ENCODE measurements around the gene DGKB.

Gene DGKB

GRCh38 chr7:14432924-14433323 is 469.6 kb downstream of the DGKB start:
- DNase-seq, result no peak

GRCh38 chr7:14430926-14431325 is 471.6 kb downstream of the DGKB start:
- no peak for DNase-seq

GRCh38 chr7:14425559-14425958 is 477.0 kb downstream of the DGKB start:
- no peak for DNase-seq

DNA sequence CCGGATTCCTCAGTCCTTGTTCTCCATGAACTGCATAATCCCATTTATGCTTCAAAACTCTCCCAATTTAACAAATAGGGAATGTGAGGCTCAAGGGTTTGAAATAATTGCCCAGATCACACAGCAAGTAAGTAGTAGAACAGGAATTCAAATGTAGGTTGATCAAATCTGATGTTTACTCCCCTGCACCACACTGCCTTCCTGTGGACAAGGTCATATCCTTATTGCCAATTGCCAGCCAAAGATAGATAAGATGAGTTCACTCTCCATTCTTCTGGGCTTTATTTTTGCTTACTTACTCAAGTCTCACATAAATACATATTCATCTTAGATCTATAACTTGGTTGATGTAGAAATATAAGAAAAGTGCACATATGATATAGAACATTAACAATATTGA is 477.9 kb downstream of the DGKB start:
- DNase-seq, result no peak

DNA sequence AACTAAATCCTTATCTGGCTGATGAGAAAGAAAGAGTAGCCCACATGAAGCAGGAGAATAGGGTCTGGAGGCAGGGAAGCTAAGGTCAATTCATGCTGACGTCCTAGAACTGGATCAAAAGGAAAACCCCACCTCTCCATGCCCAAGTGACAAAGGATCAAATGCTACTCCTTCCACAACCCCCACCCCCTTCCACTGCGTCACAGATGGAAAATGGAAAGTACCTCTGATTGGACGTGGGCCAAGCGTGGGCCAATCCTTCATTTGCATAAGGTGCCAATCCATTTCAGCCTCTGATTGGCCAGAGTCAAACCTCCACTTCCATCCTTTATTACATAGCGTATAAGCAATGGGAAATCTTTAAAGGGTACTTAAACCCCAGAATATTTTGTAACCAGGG is 481.8 kb downstream of the DGKB start:
- DNase-seq, result no peak

GRCh38 chr7:14419531-14419930 is 483.0 kb downstream of the DGKB start:
- no peak for DNase-seq

GRCh38 chr7:14418633-14419032 is 483.9 kb downstream of the DGKB start:
- no peak for DNase-seq

GRCh38 chr7:14414274-14414986 is 488.1 kb downstream of the DGKB start:
- DNase-seq, result no peak

DNA sequence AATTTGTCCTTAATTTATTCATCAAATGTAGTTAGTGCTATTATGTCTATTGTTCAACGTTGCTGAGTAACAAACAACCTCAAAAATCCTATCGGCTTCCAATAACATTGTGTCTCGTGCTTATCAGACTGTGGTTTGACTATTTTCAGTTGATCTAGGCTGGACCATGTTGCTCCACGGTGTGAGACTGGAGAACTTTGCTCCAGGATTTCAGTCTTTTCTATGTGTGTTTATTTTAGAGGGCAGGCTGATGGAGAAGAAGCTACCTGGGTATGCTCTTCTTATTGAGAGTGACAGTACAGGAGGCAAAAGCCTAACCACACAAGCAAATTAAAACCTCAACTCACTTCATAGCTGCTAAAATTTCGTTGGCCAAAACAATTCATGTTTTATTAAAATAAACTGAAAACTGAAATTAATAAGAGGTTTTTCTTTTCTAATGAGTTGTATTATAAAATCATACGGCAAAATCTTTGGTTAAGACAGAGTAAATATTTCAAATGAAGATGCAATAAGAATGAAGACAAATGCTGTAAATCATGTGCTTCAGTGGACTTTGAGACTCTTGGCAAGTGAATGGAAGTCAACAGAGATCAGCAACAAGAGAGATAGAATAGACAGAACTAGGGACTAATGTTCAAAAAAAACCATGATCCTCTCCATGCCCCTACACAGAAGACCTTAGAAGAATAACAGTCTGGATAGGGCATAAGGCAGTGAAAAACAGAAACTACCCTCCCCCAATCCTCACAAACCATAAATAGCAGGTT is 495.1 kb downstream of the DGKB start:
- no peak for DNase-seq

- no peak for DNase-seq
Measured at GRCh38 chr7:14403587-14403986, 499.0 kb downstream of the DGKB start.

DNA sequence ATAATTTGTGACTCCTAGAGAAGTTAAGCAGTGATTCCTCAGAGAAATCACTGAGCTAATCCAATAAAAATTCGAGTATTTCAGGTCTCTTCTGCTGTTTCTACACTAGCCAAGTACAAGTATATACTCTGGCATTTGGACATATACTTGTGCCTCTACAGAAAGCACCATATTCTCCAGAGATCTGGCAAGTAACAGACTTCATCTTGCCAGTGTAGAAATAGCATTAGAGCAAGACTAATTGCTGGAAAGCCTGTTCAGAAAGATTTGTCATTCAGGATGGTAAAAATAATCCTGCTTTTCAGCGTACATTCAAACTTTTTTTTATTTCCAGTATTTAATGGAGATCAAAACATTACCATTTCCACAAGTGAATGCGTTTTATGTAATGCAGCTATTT is 502.3 kb downstream of the DGKB start:
- no peak for DNase-seq

DNA sequence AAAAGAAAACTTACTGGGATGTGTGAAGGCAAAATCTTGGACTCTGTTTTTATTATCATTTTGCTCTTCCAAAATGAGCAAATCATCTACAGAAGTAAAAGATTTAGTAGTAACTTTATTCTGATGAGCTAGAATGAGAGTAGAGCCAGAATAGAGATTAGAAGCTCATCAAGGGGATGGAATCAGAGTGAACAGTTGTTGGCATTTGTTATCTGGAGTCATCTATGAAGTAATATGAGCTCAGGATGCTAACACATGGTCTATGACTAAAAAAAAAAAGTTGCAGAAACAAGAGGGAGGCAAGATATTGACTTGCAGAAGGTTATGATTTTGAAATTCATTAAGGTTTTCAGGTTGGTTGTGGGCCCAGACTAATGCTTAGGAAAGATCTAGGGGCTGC is 504.0 kb downstream of the DGKB start:
- DNase-seq, result no peak

- no peak for DNase-seq
Measured at GRCh38 chr7:14395860-14396259, 506.7 kb downstream of the DGKB start.

- DNase-seq, result no peak
Measured at GRCh38 chr7:14394786-14395185, 507.8 kb downstream of the DGKB start.

GRCh38 chr7:14389595-14389994 is 513.0 kb downstream of the DGKB start:
- peak; percentile 53 for DNase-seq

DNA sequence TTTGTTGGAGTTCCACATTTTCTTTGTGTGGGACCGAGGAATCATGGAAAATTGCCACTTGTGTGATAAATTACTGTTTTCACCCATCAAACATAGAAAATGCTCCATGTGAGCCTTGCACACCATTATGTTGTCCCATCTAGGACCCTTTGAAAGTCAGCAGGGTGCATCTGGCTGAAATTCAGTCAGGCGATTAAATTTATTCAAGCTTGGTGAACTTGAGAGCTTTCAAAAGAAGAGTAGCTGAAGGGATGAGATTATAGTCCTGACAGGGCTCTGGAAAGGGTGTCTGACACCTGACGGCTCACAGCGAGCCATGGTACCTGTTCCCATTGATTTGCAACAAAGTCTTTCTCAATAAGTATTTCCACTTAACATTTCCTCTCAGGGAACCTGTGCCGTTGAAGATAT is 513.4 kb downstream of the DGKB start:
- peak; percentile 88 for DNase-seq

DNA sequence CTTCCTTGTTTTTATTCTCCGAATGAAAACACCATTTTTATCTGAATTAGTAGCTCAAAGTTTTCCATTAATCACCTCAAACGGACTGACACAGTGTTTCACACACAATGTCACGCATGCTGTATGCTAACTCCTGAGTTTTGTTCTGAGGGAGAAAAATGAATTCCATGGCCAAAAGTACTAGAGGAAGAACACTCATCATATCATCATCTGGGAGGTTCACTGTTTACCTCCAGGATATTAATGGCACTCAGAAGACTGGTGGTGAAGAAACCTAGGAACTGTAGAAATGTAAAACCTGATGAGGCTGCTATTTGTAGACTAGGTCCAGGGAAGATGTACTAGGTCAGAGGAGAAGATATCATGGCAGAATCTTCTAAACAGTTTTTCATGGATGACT is 517.5 kb downstream of the DGKB start:
- DNase-seq, result no peak

GRCh38 chr7:14381936-14382335 is 520.6 kb downstream of the DGKB start:
- DNase-seq, result no peak

DNA sequence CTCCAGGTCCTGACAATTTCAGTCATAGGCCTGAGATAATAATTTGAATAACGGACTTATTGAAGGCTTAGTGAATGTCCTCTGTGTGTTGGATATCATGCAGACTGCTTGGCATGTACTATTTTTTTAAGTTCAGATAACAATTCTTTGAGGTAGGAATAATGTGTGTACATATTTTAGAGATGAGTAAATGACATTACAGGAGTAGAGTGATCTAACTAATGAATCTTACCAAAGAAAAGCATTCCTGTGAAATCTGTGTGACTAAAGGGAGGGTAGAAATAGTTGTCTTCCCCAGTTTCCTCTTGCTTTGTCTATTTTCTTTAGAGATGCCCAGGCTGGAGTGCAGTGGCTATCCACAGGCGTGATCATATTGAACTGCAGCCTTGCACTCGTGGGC is 521.2 kb downstream of the DGKB start:
- no peak for DNase-seq

DNA sequence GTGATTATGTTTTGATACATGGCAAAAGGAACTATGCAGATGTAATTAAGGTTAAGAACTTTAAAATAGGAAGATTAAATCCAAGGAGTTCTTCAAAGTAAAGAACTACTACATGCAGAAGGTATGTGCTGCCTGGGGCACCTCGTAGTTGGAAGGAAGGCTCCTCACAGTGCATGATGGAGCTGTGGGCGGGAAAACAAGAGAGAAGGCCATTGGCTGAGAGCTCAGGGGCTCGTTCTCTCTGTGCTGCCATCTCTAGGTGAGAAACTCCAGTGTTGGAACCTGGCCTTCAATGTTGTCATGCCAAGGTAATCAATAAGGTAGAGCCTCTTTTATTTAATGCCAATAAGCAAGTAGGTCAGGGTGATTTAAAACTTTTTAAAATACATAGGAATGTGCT is 521.7 kb downstream of the DGKB start:
- DNase-seq, result no peak

DNA sequence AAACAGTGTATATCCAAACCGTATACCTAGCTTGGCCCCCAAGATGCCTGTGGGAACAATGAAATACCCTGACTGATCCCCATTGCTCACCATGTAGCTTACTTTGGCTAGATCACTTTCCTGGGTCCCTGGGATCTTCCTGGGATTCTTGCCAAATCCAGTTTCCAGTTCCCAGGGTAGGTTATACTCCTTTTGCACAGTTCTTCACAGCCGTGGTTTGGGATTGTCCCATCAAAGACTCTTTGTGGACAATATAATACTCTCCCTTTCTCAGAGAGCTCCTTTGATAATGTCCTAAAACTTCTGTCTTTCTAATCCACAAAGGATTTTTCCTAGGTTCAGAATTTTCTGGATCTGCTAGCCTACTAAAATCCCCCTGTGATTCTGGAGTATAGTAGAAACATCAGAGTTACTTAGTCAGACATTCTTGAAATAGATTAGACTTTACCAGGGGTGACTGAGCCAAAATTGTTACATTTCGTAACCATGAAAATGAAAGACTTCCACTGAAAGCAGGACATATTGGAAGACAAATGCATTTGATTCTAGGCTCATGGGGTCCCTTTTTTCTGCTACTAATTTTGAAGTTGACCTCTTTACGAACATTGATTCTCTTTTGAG is 524.8 kb downstream of the DGKB start:
- no peak for DNase-seq

DNA sequence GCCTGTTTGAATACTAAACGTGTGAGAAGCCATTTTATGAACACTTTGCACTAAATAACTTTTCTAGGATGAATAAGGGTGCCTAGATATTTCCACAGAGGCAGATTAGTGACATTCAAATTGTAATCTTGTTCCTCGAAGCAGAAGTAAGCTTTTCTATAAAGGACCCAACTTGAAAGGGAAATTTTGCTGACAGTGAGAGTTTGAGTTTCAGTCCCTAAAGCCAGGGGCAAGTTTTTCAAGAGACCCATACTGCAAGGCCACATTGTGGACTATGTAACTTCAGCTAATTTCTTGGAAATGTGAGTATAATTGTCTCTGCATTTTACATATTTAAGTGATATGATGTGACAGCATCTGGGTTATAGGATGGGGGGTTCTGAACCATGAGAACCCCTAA is 525.8 kb downstream of the DGKB start:
- DNase-seq, result no peak

DNA sequence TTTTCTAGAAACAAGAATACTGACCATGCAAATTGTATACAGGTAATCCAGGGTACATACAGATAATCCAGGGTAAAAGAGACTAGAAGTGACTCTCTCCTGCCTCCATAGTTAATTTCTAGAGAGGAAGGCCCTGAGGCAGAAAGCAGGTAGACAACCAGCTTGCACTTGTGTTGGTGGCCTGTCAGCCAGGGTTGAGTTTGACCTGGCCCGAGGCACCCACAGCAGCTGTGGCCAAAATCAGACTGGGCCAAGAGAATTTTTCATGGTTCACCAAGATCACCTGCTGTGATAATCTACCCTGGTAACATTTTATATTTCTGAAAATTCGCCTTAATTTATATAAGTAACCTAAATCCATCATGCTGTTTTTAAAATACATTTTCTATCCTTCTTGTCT is 526.6 kb downstream of the DGKB start:
- DNase-seq, result no peak

GRCh38 chr7:14374336-14374735 is 528.2 kb downstream of the DGKB start:
- no peak for DNase-seq

All from COR-L47 (cell line).